Natural killer cell (primary cell): ENCODE data around the gene RALY. TPM values are rescaled to one million over a fixed set of nuclear protein-coding genes. Genes with fewer than 3 reads are reported as not detected.

ENCODE experiments used
- total RNA-seq, 4 donors: library from RNA; stranded (reverse); fragments of 120-200 nt in 1 of 4; gene quantifications; one replicate each; pipeline versions ENCODE4 v1.2.3 to v1.2.4, GENCODE V29; 2013 to 2022

The RALY gene
- total RNA-seq, 3 donors from 2014 or later (not counting 1 experiment from before 2014, with no cell fraction given), result 194 to 204 (median 198) TPM

Other genes with a start within 250 kb of the RALY start
- gene CHMP4B, start 182.6 kb upstream of the RALY start, total RNA-seq, result 10 to 100 TPM; 63.7 to 74.0 (median 70.0) TPM
- 10 to 100 TPM; 17.6 to 20.0 (median 17.6) TPM for gene EIF2S2, start 118.3 kb downstream of the RALY start, total RNA-seq
- not detected for gene ASIP, start 247.5 kb downstream of the RALY start, total RNA-seq